Smooth muscle cell (in vitro differentiated cells): ENCODE measurements around the gene TANC1. TPM values are rescaled to one million over a fixed set of nuclear protein-coding genes. Genes with fewer than 3 reads are reported as not detected.

Experiments
- DNase-seq: peaks from one replicate; lab custom pipeline; 2025; ENCODE audit not compliant: unreplicated experiment; lab: John Stamatoyannopoulos, UW
- H2AFZ ChIP-seq: fragments of 200-600 bp; sonication (generic); 2 replicates; pipeline ENCODE4 v1.6.0; 2016; ENCODE audit warnings: antibody characterized with exemption, low read depth, mild to moderate bottlenecking
- H3F3A ChIP-seq: fragments of 200-600 bp; sonication (generic); 2 replicates; pipeline ENCODE4 v1.6.0; 2017; ENCODE audit warnings: antibody characterized with exemption, low read depth
- H3K27ac ChIP-seq: fragments of 200-600 bp; sonication (generic); 2 replicates; pipeline ENCODE4 v1.5.1; 2016; ENCODE audit warnings: low read depth, mild to moderate bottlenecking
- H3K27me3 ChIP-seq: fragments of 200-600 bp; sonication (generic); 2 replicates; pipeline ENCODE4 v1.6.1; 2016; ENCODE audit warnings: low read depth, mild to moderate bottlenecking
- H3K36me3 ChIP-seq: fragments of 200-600 bp; sonication (generic); 2 replicates; pipeline ENCODE4 v1.5.1; 2016; ENCODE audit warnings: low read depth
- H3K4me1 ChIP-seq: fragments of 200-600 bp; sonication (generic); 2 replicates; pipeline ENCODE4 v1.5.1; 2016; ENCODE audit warnings: low read depth
- H3K4me2 ChIP-seq: fragments of 200-600 bp; sonication (generic); 2 replicates; pipeline ENCODE4 v1.6.0; 2016; ENCODE audit warnings: mild to moderate bottlenecking
- H3K4me3 ChIP-seq: fragments of 200-600 bp; sonication (generic); 2 replicates; pipeline ENCODE4 v1.5.1; 2016; ENCODE audit warnings: mild to moderate bottlenecking
- H3K79me2 ChIP-seq: fragments of 200-600 bp; sonication (generic); 2 replicates; pipeline ENCODE4 v1.6.0; 2016; ENCODE audit warnings: low read depth, mild to moderate bottlenecking
- H3K9ac ChIP-seq: fragments of 200-600 bp; sonication (generic); 2 replicates; pipeline ENCODE4 v1.6.0; 2016; ENCODE audit warnings: low read depth
- H3K9me3 ChIP-seq: fragments of 200-600 bp; sonication (generic); replicated peaks from 2 replicates; pipeline ENCODE4 v1.5.1; 2016; ENCODE audit warnings: low read depth
- H4K20me1 ChIP-seq: fragments of 200-600 bp; sonication (generic); 2 replicates; pipeline ENCODE4 v1.6.0; 2016; ENCODE audit warnings: low read depth
- CTCF ChIP-seq: fragments of 200-600 bp; sonication (generic); IDR thresholded peaks from 2 replicates; pipeline ENCODE4 v1.5.1; 2017; ENCODE audit warnings: borderline replicate concordance, mild to moderate bottlenecking, antibody characterized with exemption; ENCODE audit not compliant: insufficient read depth, poor library complexity, severe bottlenecking
- WGBS: methylation state at CpG from one replicate; pipeline ENCODE4 v1.1.7; 2016; ENCODE audit warnings: low lambda C conversion rate; 5-methylcytosine and 5-hydroxymethylcytosine counted together
- polyA plus RNA-seq: library from polyadenylated mRNA; unstranded; fragments of >200 nt; fragmentation: Nextera tagmentation; extraction: Ambion mirVana; gene quantifications from 2 replicates; pipeline ENCODE4 v1.2.1, GENCODE V29; 2016
- total RNA-seq: library from RNA; depleted of rRNA; stranded (reverse); fragments of >200 nt; gene quantifications from 2 replicates; pipeline ENCODE4 v1.2.3, GENCODE V29; 2014

Gene TANC1
- total and polyA plus RNA-seq, 2 experiments from 2014 or later = 9.1 to 30.8 TPM

- Histone ChIP-seq H3K4me3 (no peak overlapping the region), H3K9me3 (no peaks in the 10 kb centered on the region), H3K4me1 (no peaks in the 10 kb centered on the region), H3K79me2 (no peaks in the 10 kb centered on the region), H3K27me3 (no peaks in the 10 kb centered on the region), H4K20me1 (no peaks in the 10 kb centered on the region), H2AFZ (no peak overlapping the region), H3K36me3 (no peaks in the 10 kb centered on the region), H3F3A (no peaks in the 10 kb centered on the region), H3K27ac (no peak overlapping the region), H3K9ac (no peak overlapping the region), H3K4me2 (no peak overlapping the region)
- no peak for TF ChIP-seq CTCF
- no peak for DNase-seq
- 95% methylated on average over 3 of the region's 3 CpGs for WGBS
These were observed 32.8 kb upstream of the TANC1 start for GRCh38 chr2:158935617-158936016.

- Histone ChIP-seq H3K79me2 (no peaks in the 10 kb centered on the region), H3K27ac (no peak overlapping the region), H3F3A (no peaks in the 10 kb centered on the region), H3K27me3 (no peaks in the 10 kb centered on the region), H3K4me3 (no peak overlapping the region), H3K4me2 (no peak overlapping the region), H2AFZ (no peak overlapping the region), H3K4me1 (no peaks in the 10 kb centered on the region), H3K9ac (no peak overlapping the region), H3K9me3 (no peaks in the 10 kb centered on the region), H3K36me3 (no peaks in the 10 kb centered on the region), H4K20me1 (no peaks in the 10 kb centered on the region)
- WGBS = 53% methylated on average over 2 of the region's 2 CpGs
- TF ChIP-seq CTCF = no peak
- no peak for DNase-seq
These were observed 31.5 kb upstream of the TANC1 start for GRCh38 chr2:158936978-158937377.

GRCh38 chr2:158940356-158940755 lies 28.1 kb upstream of the TANC1 start:
- Histone ChIP-seq H3F3A (no peaks in the 10 kb centered on the region), H3K27ac (no peak overlapping the region), H3K36me3 (no peaks in the 10 kb centered on the region), H3K27me3 (no peaks in the 10 kb centered on the region), H4K20me1 (no peaks in the 10 kb centered on the region), H3K4me1 (no peaks in the 10 kb centered on the region), H3K4me3 (no peak overlapping the region), H3K4me2 (no peak overlapping the region), H3K79me2 (no peaks in the 10 kb centered on the region), H2AFZ (no peak overlapping the region), H3K9me3 (no peaks in the 10 kb centered on the region), H3K9ac (no peak overlapping the region)
- no peak for TF ChIP-seq CTCF
- 100% methylated on average over 2 of the region's 2 CpGs for WGBS
- DNase-seq = no peak

GRCh38 chr2:158943973-158944372 lies 24.5 kb upstream of the TANC1 start:
- H3K36me3 ChIP-seq = no peaks in the 10 kb centered on the region
- no peak overlapping the region for H3K4me2 ChIP-seq
- H3K27me3 ChIP-seq = no peaks in the 10 kb centered on the region
- no peaks in the 10 kb centered on the region for H3K79me2 ChIP-seq
- H3K27ac ChIP-seq = no peak overlapping the region
- TF ChIP-seq CTCF = no peak
- no peaks in the 10 kb centered on the region for H4K20me1 ChIP-seq
- DNase-seq = no peak
- H3K9ac ChIP-seq = no peak overlapping the region
- no peaks in the 10 kb centered on the region for H3F3A ChIP-seq
- no peak overlapping the region for H2AFZ ChIP-seq
- no peaks in the 10 kb centered on the region for H3K9me3 ChIP-seq
- H3K4me1 ChIP-seq = no peaks in the 10 kb centered on the region
- 75% methylated on average over 4 of the region's 4 CpGs for WGBS
- no peak overlapping the region for H3K4me3 ChIP-seq
